HG03097 (cell line): ENCODE data around the gene PLTP.
A peak's percentile ranks its signal among the peaks of the same experiment; 100 is the strongest.
"Not testable (repeated sequence)": the region's sequence is repeated elsewhere in the genome, so short reads cannot be mapped to it uniquely, and the experiment has no call there.

Source experiments
- ATAC-seq: cut with Tn5 transposase; IDR thresholded peaks from one replicate; pipeline ENCODE4 v1.9.1; 2021; ENCODE audit not compliant: unreplicated experiment, low FRiP score

Gene PLTP

GRCh38 chr20:45901332-45901731 lies 10.6 kb downstream of the PLTP start:
- not testable (repeated sequence) for ATAC-seq

GRCh38 chr20:45899046-45899835 lies 12.7 kb downstream of the PLTP start:
- no peak for ATAC-seq

GRCh38 chr20:45898285-45898684 lies 13.7 kb downstream of the PLTP start:
- ATAC-seq = no peak

GRCh38 chr20:45897692-45898091 lies 14.3 kb downstream of the PLTP start:
- no peak for ATAC-seq

- ATAC-seq = no peak
Measured at GRCh38 chr20:45897289-45897688, 14.7 kb downstream of the PLTP start.

GRCh38 chr20:45896641-45897161 lies 15.3 kb downstream of the PLTP start:
- no peak for ATAC-seq

- ATAC-seq = no peak
Measured at GRCh38 chr20:45894797-45895196, 17.2 kb downstream of the PLTP start.

GRCh38 chr20:45893831-45894230 lies 18.1 kb downstream of the PLTP start:
- no peak for ATAC-seq

- no peak for ATAC-seq
Measured at GRCh38 chr20:45892828-45893500, 19.0 kb downstream of the PLTP start.

GRCh38 chr20:45892049-45892825 lies 19.7 kb downstream of the PLTP start:
- ATAC-seq = no peak

GRCh38 chr20:45890985-45891983 lies 20.7 kb downstream of the PLTP start, which contains the start of the genes CTSA and NEURL2:
Gene CTSA (plus strand): TSS chr20:45891335. CDS start chr20:45891569, 234 bp downstream.
Gene NEURL2 (minus strand): TSS chr20:45891208. CDS start chr20:45890991, 217 bp downstream.
- peak; percentile 79 for ATAC-seq

- peak; percentile 13 for ATAC-seq
Measured at GRCh38 chr20:45890077-45890984, 21.6 kb downstream of the PLTP start.

- ATAC-seq = no peak
Measured at GRCh38 chr20:45888681-45889080, 23.3 kb downstream of the PLTP start.

GRCh38 chr20:45887346-45887715 lies 24.6 kb downstream of the PLTP start, which contains the start of gene SPATA25:
Gene SPATA25 (minus strand): TSS chr20:45887622. CDS start chr20:45887590, 32 bp downstream.
- no peak for ATAC-seq

GRCh38 chr20:45886590-45887345 lies 25.2 kb downstream of the PLTP start:
- no peak for ATAC-seq

- ATAC-seq = no peak
Measured at GRCh38 chr20:45883100-45883469, 28.9 kb downstream of the PLTP start.

GRCh38 chr20:45882469-45883099 lies 29.4 kb downstream of the PLTP start:
- ATAC-seq = no peak
